ENCODE results near the gene SIK1.
"Not testable (repeated sequence)": the region's sequence is repeated elsewhere in the genome, so short reads cannot be mapped to it uniquely, and the experiment has no call there.

The SIK1 gene

GRCh38 chr21:43426404-43427241 lies at the start of gene SIK1:
Gene SIK1 (minus strand): TSS chr21:43427131. CDS start chr21:43426178, 953 bp downstream.
- DNase-seq: not testable (repeated sequence)

- DNase-seq: not testable (repeated sequence)
Measured at GRCh38 chr21:43471597-43472242, 44.8 kb upstream of the SIK1 start.

GRCh38 chr21:43469719-43470458 lies 43.0 kb upstream of the SIK1 start:
- not testable (repeated sequence) for DNase-seq

- DNase-seq: no peak
Measured at GRCh38 chr21:43467785-43468184, 40.9 kb upstream of the SIK1 start.

GRCh38 chr21:43465159-43465558 lies 38.2 kb upstream of the SIK1 start:
- DNase-seq: not testable (repeated sequence)

- DNase-seq: not testable (repeated sequence)
Measured at GRCh38 chr21:43463498-43464261, 36.7 kb upstream of the SIK1 start.

GRCh38 chr21:43462932-43463331 lies 36.0 kb upstream of the SIK1 start:
- DNase-seq: not testable (repeated sequence)

- DNase-seq: not testable (repeated sequence)
Measured at GRCh38 chr21:43460475-43460874, 33.5 kb upstream of the SIK1 start.

- DNase-seq: not testable (repeated sequence)
Measured at GRCh38 chr21:43458995-43459394, 32.1 kb upstream of the SIK1 start.

GRCh38 chr21:43456616-43457314 lies 29.8 kb upstream of the SIK1 start:
- DNase-seq: not testable (repeated sequence)

- not testable (repeated sequence) for DNase-seq
Measured at GRCh38 chr21:43455717-43456116, 28.8 kb upstream of the SIK1 start.

- DNase-seq: not testable (repeated sequence)
Measured at GRCh38 chr21:43454176-43454575, 27.2 kb upstream of the SIK1 start.

- not testable (repeated sequence) for DNase-seq
Measured at GRCh38 chr21:43451850-43452249, 24.9 kb upstream of the SIK1 start.

GRCh38 chr21:43450287-43450686 lies 23.4 kb upstream of the SIK1 start:
- not testable (repeated sequence) for DNase-seq

GRCh38 chr21:43447353-43447977 lies 20.5 kb upstream of the SIK1 start:
- DNase-seq: not testable (repeated sequence)

- not testable (repeated sequence) for DNase-seq
Measured at GRCh38 chr21:43446277-43446932, 19.5 kb upstream of the SIK1 start.

GRCh38 chr21:43444524-43444923 lies 17.6 kb upstream of the SIK1 start:
- not testable (repeated sequence) for DNase-seq

GRCh38 chr21:43442571-43442970 lies 15.6 kb upstream of the SIK1 start:
- DNase-seq: not testable (repeated sequence)

GRCh38 chr21:43440835-43441727 lies 14.2 kb upstream of the SIK1 start:
- not testable (repeated sequence) for DNase-seq

All from NCI-H187 treated with DMSO at 0.1 percent for 48 hours (cell line).